ENCODE results near the gene PPP1R16B.
"Not testable (repeated sequence)": the region's sequence is repeated elsewhere in the genome, so short reads cannot be mapped to it uniquely, and the experiment has no call there.

The PPP1R16B gene

DNA sequence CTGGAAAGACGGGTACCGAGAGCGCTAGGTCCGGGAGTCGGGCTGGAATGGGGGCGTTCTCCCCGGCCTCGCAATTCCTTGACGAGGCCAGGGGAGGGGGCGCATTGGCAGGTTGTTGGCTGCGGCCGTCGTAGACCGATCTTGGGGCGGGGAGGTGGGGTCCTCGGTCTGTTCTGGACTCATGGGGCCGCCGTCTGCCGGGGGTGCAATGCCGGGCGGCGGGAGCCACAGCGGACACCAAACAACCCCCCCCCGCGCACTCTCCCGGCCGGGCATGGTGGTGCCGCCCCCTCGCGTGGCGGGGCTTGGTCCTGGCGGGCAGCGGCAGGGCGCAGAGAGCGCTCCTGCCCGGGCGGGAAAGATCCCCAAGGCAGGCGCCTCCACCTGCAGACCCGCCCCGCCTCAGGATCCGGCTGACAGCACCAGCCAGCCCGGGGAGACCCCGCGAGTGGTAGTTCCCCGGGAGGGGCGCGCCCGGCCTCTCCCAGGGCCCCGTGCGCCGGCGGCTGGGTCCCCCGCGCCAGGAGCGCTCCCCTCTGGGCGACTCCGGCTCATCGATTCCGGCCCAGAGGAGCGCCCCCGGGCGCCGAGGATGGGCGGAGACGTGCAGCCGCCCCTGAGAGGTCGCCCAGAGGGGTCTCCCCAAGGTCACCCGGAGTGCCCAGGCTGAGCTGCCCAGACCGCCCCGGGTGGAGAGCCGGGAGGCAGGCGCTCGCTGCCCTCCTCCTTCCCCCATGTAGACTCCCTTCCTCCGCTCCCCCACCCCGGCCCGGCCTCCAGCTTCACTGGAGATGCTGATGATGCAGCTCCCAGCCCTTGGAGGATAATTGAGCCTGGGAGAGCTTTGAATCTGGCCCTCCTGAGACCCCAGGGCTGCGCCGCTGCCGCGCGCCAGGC is 709 bp downstream of the PPP1R16B start:
- peak; percentile 38 to 64 for DNase-seq (ENCODE audit: low spot score in 2 of 2)
- Mint-ChIP-seq H3K36me3 (peaks cover 13% of the 10 kb centered on the region), H3K4me1 (peaks cover 35% of the 10 kb centered on the region)

GRCh38 chr20:38806855-38807655 is 1.6 kb downstream of the PPP1R16B start:
- DNase-seq (ENCODE audit: low spot score in 2 of 2), result peak; percentile 49 to 58
- peak overlapping the region; percentile 92 for H3K27ac Mint-ChIP-seq
- H3K36me3 Mint-ChIP-seq, result peaks cover 13% of the 10 kb centered on the region
- no peaks in the 10 kb centered on the region for H3K9me3 Mint-ChIP-seq
- peaks cover 43% of the 10 kb centered on the region for H3K4me1 Mint-ChIP-seq
- ATAC-seq (ENCODE audit: low read depth), result peak; percentile 42
- H3K4me3 Mint-ChIP-seq, result peak overlapping the region; percentile 81
- no peaks in the 10 kb centered on the region for H3K27me3 Mint-ChIP-seq

More for the DNA sequence above, 709 bp downstream of the PPP1R16B start:
- H3K4me3 Mint-ChIP-seq, result peak overlapping the region; percentile 92
- H3K9me3 Mint-ChIP-seq, result no peaks in the 10 kb centered on the region
- H3K27ac Mint-ChIP-seq, result peak overlapping the region; percentile 92
- H3K27me3 Mint-ChIP-seq, result no peaks in the 10 kb centered on the region
- ATAC-seq (ENCODE audit: low read depth), result peak; percentile 18

GRCh38 chr20:38809942-38810341 is 4.4 kb downstream of the PPP1R16B start:
- Mint-ChIP-seq H3K4me3 (peak overlapping the region; percentile 52), H3K36me3 (peaks cover 16% of the 10 kb centered on the region)

GRCh38 chr20:38810926-38811630 is 5.6 kb downstream of the PPP1R16B start:
- no peak for DNase-seq (ENCODE audit: low spot score in 2 of 2)
- Mint-ChIP-seq H3K9me3 (no peaks in the 10 kb centered on the region), H3K4me3 (peak overlapping the region; percentile 52), H3K27me3 (no peaks in the 10 kb centered on the region), H3K36me3 (peaks cover 27% of the 10 kb centered on the region), H3K4me1 (peaks cover 71% of the 10 kb centered on the region), H3K27ac (peak overlapping the region; percentile 92)
- ATAC-seq (ENCODE audit: low read depth), result no peak

More at GRCh38 chr20:38809942-38810341, 4.4 kb downstream of the PPP1R16B start:
- Mint-ChIP-seq H3K4me1 (peaks cover 60% of the 10 kb centered on the region), H3K27me3 (no peaks in the 10 kb centered on the region), H3K27ac (peak overlapping the region; percentile 92), H3K9me3 (no peaks in the 10 kb centered on the region)
- no peak for DNase-seq (ENCODE audit: low spot score in 2 of 2)
- ATAC-seq (ENCODE audit: low read depth), result no peak

- peaks cover 31% of the 10 kb centered on the region for H3K36me3 Mint-ChIP-seq
Measured at GRCh38 chr20:38811769-38812168, 6.3 kb downstream of the PPP1R16B start.

GRCh38 chr20:38812182-38812581 is 6.7 kb downstream of the PPP1R16B start:
- DNase-seq (ENCODE audit: low spot score in 2 of 2) (no peak), ATAC-seq (ENCODE audit: low read depth) (no peak)
- Mint-ChIP-seq H3K4me1 (peaks cover 82% of the 10 kb centered on the region), H3K27ac (peak overlapping the region; percentile 84), H3K4me3 (peak overlapping the region; percentile 49), H3K36me3 (peaks cover 34% of the 10 kb centered on the region), H3K27me3 (no peaks in the 10 kb centered on the region), H3K9me3 (peaks cover 1% of the 10 kb centered on the region)

More at GRCh38 chr20:38811769-38812168, 6.3 kb downstream of the PPP1R16B start:
- ATAC-seq (ENCODE audit: low read depth) (no peak), DNase-seq (ENCODE audit: low spot score in 2 of 2) (no peak)
- H3K4me1 Mint-ChIP-seq, result peaks cover 78% of the 10 kb centered on the region
- peak overlapping the region; percentile 84 for H3K27ac Mint-ChIP-seq
- H3K27me3 Mint-ChIP-seq, result no peaks in the 10 kb centered on the region
- H3K4me3 Mint-ChIP-seq, result peak overlapping the region; percentile 49
- H3K9me3 Mint-ChIP-seq, result no peaks in the 10 kb centered on the region

- Mint-ChIP-seq H3K4me3 (peak overlapping the region; percentile 55), H3K4me1 (peaks cover 80% of the 10 kb centered on the region), H3K27ac (peak overlapping the region; percentile 84), H3K9me3 (peaks cover 1% of the 10 kb centered on the region), H3K27me3 (no peaks in the 10 kb centered on the region), H3K36me3 (peaks cover 35% of the 10 kb centered on the region)
- peak; percentile 4 for ATAC-seq (ENCODE audit: low read depth)
- no peak for DNase-seq (ENCODE audit: low spot score in 2 of 2)
Measured at GRCh38 chr20:38812709-38813573, 7.4 kb downstream of the PPP1R16B start.

- H3K27me3 Mint-ChIP-seq, result not testable (repeated sequence)
Measured at GRCh38 chr20:38813574-38813962, 8.1 kb downstream of the PPP1R16B start.

DNA sequence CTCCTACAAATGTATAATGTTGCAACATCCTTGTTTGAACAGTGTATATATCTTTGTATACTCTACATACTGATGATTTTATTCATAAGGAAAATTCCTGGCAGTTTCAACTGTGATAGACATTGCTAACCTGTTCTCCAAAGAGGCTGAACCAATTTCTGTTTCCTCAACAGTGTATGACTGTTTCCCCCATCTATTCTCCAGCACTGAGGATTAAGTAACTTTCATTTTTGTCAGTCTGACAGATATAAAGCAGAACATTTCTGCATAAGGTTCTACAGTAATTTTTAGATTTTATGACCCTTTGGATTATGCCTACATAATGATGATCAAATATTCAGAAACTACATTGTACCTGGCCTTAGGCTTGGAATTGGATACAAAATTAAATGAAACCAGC is 9.9 kb downstream of the PPP1R16B start:
- Mint-ChIP-seq H3K4me3 (no peak overlapping the region), H3K9me3 (peaks cover 1% of the 10 kb centered on the region), H3K27ac (peak overlapping the region; percentile 90), H3K27me3 (no peaks in the 10 kb centered on the region), H3K4me1 (peaks cover 72% of the 10 kb centered on the region), H3K36me3 (peaks cover 38% of the 10 kb centered on the region)
- ATAC-seq (ENCODE audit: low read depth) (no peak), DNase-seq (ENCODE audit: low spot score in 2 of 2) (no peak)

More at GRCh38 chr20:38813574-38813962, 8.1 kb downstream of the PPP1R16B start:
- peaks cover 82% of the 10 kb centered on the region for H3K4me1 Mint-ChIP-seq
- peaks cover 39% of the 10 kb centered on the region for H3K36me3 Mint-ChIP-seq
- H3K4me3 Mint-ChIP-seq, result peak overlapping the region; percentile 21
- not testable (repeated sequence) for DNase-seq (ENCODE audit: low spot score in 2 of 2); H3K9me3 Mint-ChIP-seq; ATAC-seq (ENCODE audit: low read depth)
- peak overlapping the region; percentile 84 for H3K27ac Mint-ChIP-seq

GRCh38 chr20:38818113-38819065 is 12.9 kb downstream of the PPP1R16B start:
- Mint-ChIP-seq H3K27ac (peak overlapping the region; percentile 90), H3K4me1 (peaks cover 56% of the 10 kb centered on the region), H3K36me3 (peaks cover 49% of the 10 kb centered on the region), H3K27me3 (no peaks in the 10 kb centered on the region), H3K9me3 (peaks cover 5% of the 10 kb centered on the region), H3K4me3 (peak overlapping the region; percentile 3)
- no peak for ATAC-seq (ENCODE audit: low read depth)
- DNase-seq (ENCODE audit: low spot score in 2 of 2), result no peak

GRCh38 chr20:38825571-38825900 is 20.0 kb downstream of the PPP1R16B start:
- ATAC-seq (ENCODE audit: low read depth) (no peak), DNase-seq (ENCODE audit: low spot score in 2 of 2) (no peak)
- no peak overlapping the region for H3K4me3 Mint-ChIP-seq
- peaks cover 37% of the 10 kb centered on the region for H3K36me3 Mint-ChIP-seq
- H3K27me3 Mint-ChIP-seq, result no peaks in the 10 kb centered on the region
- H3K9me3 Mint-ChIP-seq, result peaks cover 3% of the 10 kb centered on the region
- peak overlapping the region; percentile 50 for H3K27ac Mint-ChIP-seq
- H3K4me1 Mint-ChIP-seq, result peaks cover 51% of the 10 kb centered on the region

- DNase-seq (ENCODE audit: low spot score in 2 of 2) (no peak), ATAC-seq (ENCODE audit: low read depth) (no peak)
- Mint-ChIP-seq H3K27ac (peak overlapping the region; percentile 50), H3K27me3 (no peaks in the 10 kb centered on the region), H3K4me1 (peaks cover 57% of the 10 kb centered on the region), H3K9me3 (peaks cover 3% of the 10 kb centered on the region), H3K36me3 (peaks cover 37% of the 10 kb centered on the region), H3K4me3 (no peak overlapping the region)
Measured at GRCh38 chr20:38825901-38826625, 20.6 kb downstream of the PPP1R16B start.

All from memory B cell (primary cell).